ENCODE measurements around the gene OPTC. TPM values are rescaled to one million over a fixed set of nuclear protein-coding genes. Genes with fewer than 3 reads are reported as not detected.

The OPTC gene
- total RNA-seq, 2 donors from 2014 or later: 0.26 to 0.42 TPM

- H3K27me3 Mint-ChIP-seq (ENCODE audit: insufficient read depth): peaks cover 8% of the 10 kb centered on the region
- peaks cover 23% of the 10 kb centered on the region for H3K4me1 Mint-ChIP-seq
- WGBS, 2 experiments (ENCODE audit: insufficient coverage in 1 of 2, insufficient read length in 1 of 2): 13 to 41% methylated on average over 4 to 12 of the region's 12 CpGs
Observed at GRCh38 chr1:203504400-203505250, 10.7 kb downstream of the OPTC start.

GRCh38 chr1:203505526-203506204 is 11.7 kb downstream of the OPTC start:
- Histone ChIP-seq H3K9me3 (ENCODE audit: control insufficient read depth, low read length) (no peaks in the 10 kb centered on the region), H3K36me3 (ENCODE audit: control insufficient read depth, insufficient read depth, low read length) (no peaks in the 10 kb centered on the region), H3K27ac (ENCODE audit: low read depth, low read length) (no peak overlapping the region), H3K4me3 (ENCODE audit: low read length) (no peak overlapping the region), H3K4me1 (ENCODE audit: control insufficient read depth, insufficient read depth, low read length) (peaks cover 7% of the 10 kb centered on the region), H3K27me3 (ENCODE audit: control insufficient read depth, insufficient read depth, low read length, poor library complexity, severe bottlenecking) (peaks cover 8% of the 10 kb centered on the region), H3K9ac (ENCODE audit: extremely low read depth, low read length, poor library complexity, severe bottlenecking) (no peak overlapping the region)
- H3K9me3 Mint-ChIP-seq: no peaks in the 10 kb centered on the region
- no peak for TF ChIP-seq CTCF (conservative IDR thresholded peaks at IDR 0.05)
- no peak overlapping the region for H3K4me3 Mint-ChIP-seq
- no peak for DNase-seq
- H3K36me3 Mint-ChIP-seq (ENCODE audit: low read depth): no peaks in the 10 kb centered on the region
- 93 to 96% methylated on average over 5 to 7 of the region's 8 CpGs for WGBS, 2 experiments (ENCODE audit: insufficient coverage in 1 of 2, insufficient read length in 1 of 2)
- peaks cover 25% of the 10 kb centered on the region for H3K4me1 Mint-ChIP-seq
- H3K27me3 Mint-ChIP-seq (ENCODE audit: insufficient read depth): peaks cover 8% of the 10 kb centered on the region
- no peak overlapping the region for H3K27ac Mint-ChIP-seq

More at GRCh38 chr1:203504400-203505250, 10.7 kb downstream of the OPTC start:
- DNase-seq: peak; percentile 96
- H3K4me3 ChIP-seq (ENCODE audit: low read length): no peak overlapping the region
- no peak overlapping the region for H3K4me3 Mint-ChIP-seq
- no peak overlapping the region for H3K27ac Mint-ChIP-seq
- H3K27me3 ChIP-seq (ENCODE audit: control insufficient read depth, insufficient read depth, low read length, poor library complexity, severe bottlenecking): peaks cover 8% of the 10 kb centered on the region
- TF ChIP-seq CTCF (conservative IDR thresholded peaks at IDR 0.05): peak; percentile 93
- no peaks in the 10 kb centered on the region for H3K9me3 Mint-ChIP-seq
- no peaks in the 10 kb centered on the region for H3K36me3 ChIP-seq (ENCODE audit: control insufficient read depth, insufficient read depth, low read length)
- H3K4me1 ChIP-seq (ENCODE audit: control insufficient read depth, insufficient read depth, low read length): peaks cover 7% of the 10 kb centered on the region
- H3K9me3 ChIP-seq (ENCODE audit: control insufficient read depth, low read length): no peaks in the 10 kb centered on the region
- no peak overlapping the region for H3K27ac ChIP-seq (ENCODE audit: low read depth, low read length)
- H3K9ac ChIP-seq (ENCODE audit: extremely low read depth, low read length, poor library complexity, severe bottlenecking): no peak overlapping the region
- no peaks in the 10 kb centered on the region for H3K36me3 Mint-ChIP-seq (ENCODE audit: low read depth)

DNA sequence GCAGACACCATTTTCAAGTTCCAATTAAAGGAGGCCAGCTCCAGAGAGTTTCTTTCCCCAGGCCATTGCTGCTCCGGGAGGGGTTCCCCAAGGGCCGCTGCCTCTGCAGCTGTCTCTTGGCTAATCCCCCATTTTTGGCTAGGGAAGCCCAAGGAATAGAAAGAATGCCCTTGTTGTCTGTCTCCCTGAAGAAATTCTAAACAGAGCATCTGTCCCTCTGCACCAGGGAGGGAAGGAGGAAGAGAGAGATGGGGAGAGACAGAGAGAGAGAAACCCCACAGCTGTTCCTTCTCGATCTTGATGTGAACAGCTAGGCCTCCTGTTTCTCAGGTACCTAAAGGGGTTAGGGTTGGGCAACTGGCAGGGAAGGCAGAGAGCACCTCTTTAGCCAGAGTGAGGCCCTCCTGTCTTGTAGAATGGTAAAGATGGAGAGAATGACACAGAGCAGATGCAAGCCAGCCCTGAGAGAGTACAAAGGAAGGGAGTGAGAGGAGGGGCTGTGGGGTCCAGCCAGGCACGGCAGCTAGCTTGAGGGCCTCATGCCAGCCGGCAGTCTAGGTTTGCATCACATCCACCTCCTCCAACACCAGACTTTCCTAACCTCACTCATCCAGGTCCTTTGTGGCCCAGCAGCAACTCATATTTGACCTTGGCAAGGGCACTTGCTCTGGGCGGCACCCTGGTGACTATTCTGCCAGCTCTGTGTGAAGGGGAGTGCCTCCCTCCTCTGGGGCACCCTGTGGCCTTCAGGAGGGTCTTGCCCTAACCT is 13.1 kb downstream of the OPTC start:
- H3K27me3 Mint-ChIP-seq (ENCODE audit: insufficient read depth): peaks cover 8% of the 10 kb centered on the region
- Histone ChIP-seq H3K9ac (ENCODE audit: extremely low read depth, low read length, poor library complexity, severe bottlenecking) (no peak overlapping the region), H3K36me3 (ENCODE audit: control insufficient read depth, insufficient read depth, low read length) (no peaks in the 10 kb centered on the region), H3K4me1 (ENCODE audit: control insufficient read depth, insufficient read depth, low read length) (peaks cover 7% of the 10 kb centered on the region), H3K9me3 (ENCODE audit: control insufficient read depth, low read length) (no peaks in the 10 kb centered on the region), H3K27ac (ENCODE audit: low read depth, low read length) (peak overlapping the region; percentile 93), H3K27me3 (ENCODE audit: control insufficient read depth, insufficient read depth, low read length, poor library complexity, severe bottlenecking) (peaks cover 8% of the 10 kb centered on the region), H3K4me3 (ENCODE audit: low read length) (no peak overlapping the region)
- no peak overlapping the region for H3K27ac Mint-ChIP-seq
- WGBS, 2 experiments (ENCODE audit: insufficient coverage in 1 of 2, insufficient read length in 1 of 2): 87 to 100% methylated on average over 4 to 6 of the region's 6 CpGs
- no peak overlapping the region for H3K4me3 Mint-ChIP-seq
- DNase-seq: no peak
- H3K9me3 Mint-ChIP-seq: no peaks in the 10 kb centered on the region
- no peaks in the 10 kb centered on the region for H3K36me3 Mint-ChIP-seq (ENCODE audit: low read depth)
- peaks cover 33% of the 10 kb centered on the region for H3K4me1 Mint-ChIP-seq
- TF ChIP-seq CTCF (conservative IDR thresholded peaks at IDR 0.05): no peak
